HCT116 (cell line): ENCODE results near the gene TFEB. TPM values are rescaled to one million over a fixed set of nuclear protein-coding genes. Genes with fewer than 3 reads are reported as not detected.

ENCODE experiments used
- ATAC-seq: fragments of 200-7000 bp; cut with Tn5 transposase; 2 replicates; pipeline ENCODE4 v1.9.1; 2020; ENCODE audit warnings: mild to moderate bottlenecking, moderate library complexity
- BruUV-seq: library from RNA; stranded (reverse); fragments of 400-500 nt; replicated peaks from 2 replicates; lab custom pipeline; 2021; lab: Mats Ljungman, UMichigan
- CTCF ChIA-PET: fragments of 300-600 bp; sonication (Branson Sonifier 250); formaldehyde crosslinking; loops from one replicate; lab custom pipeline; 2021; ENCODE audit warnings: antibody characterized with exemption; lab: Charles Lee
- POLR2A ChIA-PET: fragments of 300-600, 350-600 bp; sonication (Branson Sonifier 250); formaldehyde crosslinking; loops from one replicate; lab custom pipeline; 2021; ENCODE audit warnings: antibody characterized with exemption; lab: Charles Lee
- RAD21 ChIA-PET, 2 experiments: fragments of 300-600 bp; sonication (Branson Sonifier 250); formaldehyde crosslinking; loops; one replicate each; lab custom pipeline; 2023; ENCODE audit warnings: low total read pairs in 2 of 2; ENCODE audit not compliant: uncharacterized antibody in 2 of 2, unreplicated experiment in 2 of 2, low non-redundant PET in 1 of 2; lab: Charles Lee
- DNase-seq: peaks from one replicate; pipeline ENCODE4 v3.0.0-alpha.2; 2010; ENCODE audit warnings: low read depth, low spot score
- H2AFZ ChIP-seq: fragments of 200-600 bp; shearing (Covaris generic), sonication (generic); 2 replicates; pipeline ENCODE4 v1.6.1; 2017; ENCODE audit warnings: low read depth, mixed run types, mixed read lengths, antibody characterized with exemption, low read length; ENCODE audit not compliant: poor library complexity, severe bottlenecking
- H3K27ac ChIP-seq: 2 replicates; pipeline ENCODE4 v1.5.1; 2012; ENCODE audit warnings: low read depth, low read length
- H3K27me3 ChIP-seq: fragments of 200-600 bp; sonication (generic); 2 replicates; pipeline ENCODE4 v1.6.1; 2016; ENCODE audit warnings: mixed run types, low read length, mixed read lengths; ENCODE audit not compliant: insufficient read depth
- H3K36me3 ChIP-seq, 2 experiments: fragments of 200-500 bp in 1 of 2; fragments of 200-600 bp in 1 of 2; sonication (Bioruptor generic) in 1 of 2; sonication (generic) in 1 of 2; 2 replicates each; pipeline versions ENCODE4 v1.5.1 to v1.6.1; 2014 to 2016; ENCODE audit warnings: low read length in 2 of 2, inconsistent platforms in 1 of 2, mixed read lengths in 1 of 2, mixed run types in 1 of 2; ENCODE audit not compliant: insufficient read depth in 2 of 2, control insufficient read depth in 1 of 2
- H3K4me1 ChIP-seq, 2 experiments: fragments of 200-600 bp in 1 of 2; sonication (generic) in 1 of 2; 2 replicates each; pipeline versions ENCODE4 v1.5.1 to v1.6.1; 2012 to 2017; ENCODE audit warnings: low read length in 2 of 2, inconsistent platforms in 1 of 2, mild to moderate bottlenecking in 1 of 2, mixed read lengths in 1 of 2, mixed run types in 1 of 2, moderate library complexity in 1 of 2; ENCODE audit not compliant: insufficient read depth in 2 of 2, control insufficient read depth in 1 of 2
- H3K4me2 ChIP-seq: fragments of 200-600 bp; sonication (generic); 2 replicates; pipeline ENCODE4 v1.6.1; 2017; ENCODE audit warnings: mixed run types, low read length, mixed read lengths
- H3K4me3 ChIP-seq, 2 experiments: fragments of 200-600 bp in 1 of 2; sonication (generic) in 1 of 2; replicated peaks in 1 of 2; 2 replicates each; pipeline ENCODE4 v1.5.1; 2011 to 2016; ENCODE audit warnings: low read length in 2 of 2, control low read depth in 1 of 2, low read depth in 1 of 2, mild to moderate bottlenecking in 1 of 2, mixed read lengths in 1 of 2, mixed run types in 1 of 2
- H3K79me2 ChIP-seq: fragments of 200-600 bp; sonication (generic); 2 replicates; pipeline ENCODE4 v1.6.1; 2017; ENCODE audit warnings: mild to moderate bottlenecking, mixed run types, low read length, moderate library complexity, mixed read lengths; ENCODE audit not compliant: insufficient read depth
- H3K9ac ChIP-seq: fragments of 200-600 bp; sonication (generic); 2 replicates; pipeline ENCODE4 v1.6.1; 2016; ENCODE audit warnings: low read length, mixed read lengths
- H3K9me2 ChIP-seq: fragments of 200-600 bp; sonication (generic), shearing (Covaris generic); 2 replicates; pipeline ENCODE4 v1.6.1; 2017; ENCODE audit warnings: mixed run types, mild to moderate bottlenecking, moderate library complexity; ENCODE audit not compliant: insufficient read depth
- H3K9me3 ChIP-seq, 2 experiments: fragments of 200-500 bp in 1 of 2; fragments of 200-600 bp in 1 of 2; sonication (Bioruptor generic) in 1 of 2; sonication (generic) in 1 of 2; 2 replicates each; pipeline ENCODE4 v1.6.1; 2014 to 2017; ENCODE audit warnings: low read length in 2 of 2, mixed read lengths in 2 of 2, inconsistent platforms in 1 of 2, low read depth in 1 of 2, mild to moderate bottlenecking in 1 of 2, mixed run types in 1 of 2, moderate library complexity in 1 of 2; ENCODE audit not compliant: control insufficient read depth in 1 of 2, insufficient read depth in 1 of 2
- H4K20me1 ChIP-seq: fragments of 200-600 bp; sonication (generic), shearing (Covaris generic); 2 replicates; pipeline ENCODE4 v1.6.1; 2017; ENCODE audit warnings: mixed run types, mild to moderate bottlenecking, moderate library complexity; ENCODE audit not compliant: insufficient read depth
- CBX3 ChIP-seq: IDR thresholded peaks from 2 replicates; pipeline ENCODE4 v1.6.1; 2012; ENCODE audit warnings: low read depth
- ELF1 ChIP-seq: IDR thresholded peaks from 2 replicates; pipeline ENCODE4 v1.6.1; 2012; ENCODE audit warnings: low read depth, borderline replicate concordance
- EZH2 ChIP-seq: fragments of 200-600 bp; sonication (generic); IDR thresholded peaks from 2 replicates; pipeline ENCODE4 v1.6.1; 2017; ENCODE audit warnings: antibody characterized with exemption, mixed run types
- JUND ChIP-seq: IDR thresholded peaks from 2 replicates; pipeline ENCODE4 v1.6.1; 2012
- RAD21 ChIP-seq: IDR thresholded peaks from 2 replicates; pipeline ENCODE4 v1.6.1; 2012; ENCODE audit warnings: low read depth, mild to moderate bottlenecking
- REST ChIP-seq: IDR thresholded peaks from 2 replicates; pipeline ENCODE4 v1.6.1; 2012; ENCODE audit warnings: low read depth
- SRF ChIP-seq: IDR thresholded peaks from 2 replicates; pipeline ENCODE4 v1.6.1; 2012; ENCODE audit warnings: low read depth
- TCF7L2 ChIP-seq: IDR thresholded peaks from 2 replicates; pipeline ENCODE4 v1.7.0; 2011; ENCODE audit warnings: borderline replicate concordance, inconsistent platforms; ENCODE audit not compliant: insufficient read depth, insufficient read length; ENCODE audit errors: extremely low read depth
- ZFX ChIP-seq: fragments of 450-650 bp; IDR thresholded peaks from 2 replicates; pipeline ENCODE4 v1.6.1; 2017
- ZNF274 ChIP-seq: fragments of 200-500 bp; sonication (Bioruptor generic); IDR thresholded peaks from 2 replicates; pipeline ENCODE4 v1.6.1; 2014; ENCODE audit warnings: mild to moderate bottlenecking, low read depth, low read length, inconsistent platforms
- intact Hi-C: fragments of 100-400 bp; cut with micrococcal nuclease; formaldehyde crosslinking; loops from 2 replicates; pipeline ENCODE4 v1.10.0; 2022
- total RNA-seq: library from RNA; stranded (reverse); gene quantifications from one replicate; pipeline ENCODE4 v1.2.1, GENCODE V29; 2021; ENCODE audit not compliant: unreplicated experiment
- TF ChIP-seq, protein P1 (sequence below), 3 experiments: fragments of 200-600 bp in 1 of 3; sonication (generic) in 1 of 3; IDR thresholded peaks in 2 of 3; conservative IDR thresholded peaks in 1 of 3; 2 replicates each; pipeline ENCODE4 v1.5.1; 2012 to 2017; ENCODE audit warnings: low read depth in 2 of 3, low read length in 2 of 3, antibody characterized with exemption in 1 of 3, borderline replicate concordance in 1 of 3, control low read depth in 1 of 3, mild to moderate bottlenecking in 1 of 3, mixed read lengths in 1 of 3, mixed run types in 1 of 3, moderate library complexity in 1 of 3; ENCODE audit not compliant: insufficient read depth in 1 of 3

TFEB gene
- total RNA-seq, 1 experiment from 2014 or later, result 4.8 TPM

DNA sequence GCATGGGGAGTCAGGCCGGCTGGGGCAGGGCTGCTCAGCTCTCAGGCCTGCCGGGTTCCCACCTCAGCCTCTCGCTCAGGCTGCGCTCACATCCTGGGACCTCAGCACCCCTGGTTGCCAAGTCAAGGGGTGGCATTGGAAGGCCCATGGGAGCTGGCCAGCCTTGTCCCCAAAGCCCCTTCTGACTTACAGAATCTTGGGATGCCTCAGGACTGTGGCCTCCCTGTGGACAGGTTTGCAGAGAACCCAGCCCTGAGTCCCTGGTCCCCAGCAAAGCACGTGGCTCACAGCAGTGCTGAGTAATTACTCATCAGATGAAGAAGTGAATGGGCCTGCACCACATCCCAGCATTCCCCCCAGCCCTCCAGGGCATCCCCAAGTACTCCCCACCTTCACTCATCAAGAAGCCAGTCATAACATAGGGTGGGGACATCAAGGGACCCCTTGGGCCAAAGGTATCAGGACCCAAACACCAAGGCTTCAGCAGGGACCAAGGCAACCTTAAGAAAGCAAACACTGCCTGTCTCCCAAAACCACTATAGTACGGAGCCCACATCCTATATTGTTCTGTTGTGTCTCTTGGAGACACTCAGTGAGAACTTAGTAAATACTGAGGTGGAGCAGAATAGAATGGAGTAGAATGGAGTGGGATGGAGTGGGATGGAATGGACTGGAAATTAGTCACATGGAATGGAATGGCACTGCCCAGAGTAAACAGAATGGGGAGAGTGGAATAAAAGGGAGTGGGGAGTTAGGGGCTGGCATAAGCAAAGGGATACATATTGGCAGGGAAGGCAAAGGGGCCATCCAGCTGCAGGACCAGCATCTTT is 8.2 kb upstream of the TFEB start:
- H3K79me2 ChIP-seq, result no peaks in the 10 kb centered on the region
- no peaks in the 10 kb centered on the region for H4K20me1 ChIP-seq
- TF ChIP-seq JUND, result no peak
- no peak for TF ChIP-seq TCF7L2
- no peak for TF ChIP-seq ELF1
- DNase-seq (no peak), ATAC-seq (no peak)
- no peak overlapping the region for H3K4me2 ChIP-seq
- no peaks in the 10 kb centered on the region for H3K9me2 ChIP-seq
- POLR2A ChIA-PET, result no interaction called here
- no peak overlapping the region for H3K9ac ChIP-seq
- RAD21 ChIA-PET, result no interaction called here
- no peaks in the 10 kb centered on the region for H3K27me3 ChIP-seq
- H2AFZ ChIP-seq, result no peak overlapping the region
- H3K9me3 ChIP-seq, result no peaks in the 10 kb centered on the region
- CTCF ChIA-PET, result no interaction called here
- BruUV-seq, result no TSS peak
- intact Hi-C loops, result no loop called here
- no peaks in the 10 kb centered on the region for H3K36me3 ChIP-seq
- no peak overlapping the region for H3K4me3 ChIP-seq
- H3K27ac ChIP-seq, result no peak overlapping the region
- peaks cover 6 to 19% of the 10 kb centered on the region in 2 experiments; a peak in 3 of 4 replicates for H3K4me1 ChIP-seq

DNA sequence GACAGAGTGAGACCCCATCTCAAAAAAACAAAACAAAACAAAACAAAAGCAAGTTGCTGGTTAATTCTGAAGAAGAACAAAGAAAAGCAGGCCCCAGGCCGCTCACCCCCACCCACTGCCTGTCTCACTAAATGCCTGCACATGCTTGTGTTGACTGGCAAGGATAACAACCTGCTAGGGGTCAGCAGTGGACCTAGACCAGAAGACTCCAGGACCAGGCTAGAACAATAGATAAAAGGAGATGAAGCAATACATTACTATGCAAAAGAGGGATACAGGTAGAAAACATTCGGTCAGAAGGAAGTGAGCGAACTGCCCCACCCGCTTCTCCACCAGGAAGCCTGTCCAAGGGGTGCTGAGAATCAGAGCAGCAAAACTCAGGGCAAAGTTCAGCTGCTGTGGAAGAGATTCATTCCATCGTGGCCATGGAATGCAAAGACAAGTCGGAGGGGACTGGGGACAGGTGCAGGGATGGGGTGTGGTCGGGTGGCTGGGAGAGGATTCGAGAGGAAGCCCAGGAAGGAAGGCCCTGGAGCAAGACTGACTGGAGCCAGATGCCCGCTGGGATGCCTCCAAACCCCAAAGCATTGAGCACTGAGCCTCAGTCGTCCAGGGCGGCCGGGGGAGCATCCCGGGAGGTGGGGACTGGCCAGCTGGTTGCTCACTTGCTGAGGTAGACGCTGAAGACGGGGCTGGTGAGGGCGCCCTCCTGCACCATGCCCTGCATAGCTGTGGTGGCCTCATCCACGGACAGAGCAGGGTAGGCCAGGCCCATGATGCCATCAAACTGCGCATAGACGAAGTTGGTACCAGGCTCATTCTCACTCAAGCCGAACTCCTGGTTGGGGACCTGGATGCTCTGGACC is 6.5 kb upstream of the TFEB start:
- ChIA-PET POLR2A (no interaction called here), RAD21 (no interaction called here), CTCF (no interaction called here)
- DNase-seq, result no peak
- intact Hi-C loops, result no loop called here
- Histone ChIP-seq H3K4me3 (no peak overlapping the region), H2AFZ (no peak overlapping the region), H3K36me3 (no peaks in the 10 kb centered on the region), H3K79me2 (no peaks in the 10 kb centered on the region), H3K27me3 (no peaks in the 10 kb centered on the region), H4K20me1 (no peaks in the 10 kb centered on the region), H3K27ac (no peak overlapping the region), H3K9ac (no peak overlapping the region), H3K9me3 (no peaks in the 10 kb centered on the region), H3K4me2 (peak overlapping the region; percentile 46), H3K9me2 (no peaks in the 10 kb centered on the region), H3K4me1 (peaks cover 6 to 19% of the 10 kb centered on the region in 2 experiments; a peak in 3 of 4 replicates)
- BruUV-seq, result no TSS peak
- peak; percentile 35 for ATAC-seq
- TF ChIP-seq ZFX, result no peak
- no peak for TF ChIP-seq TCF7L2
- TF ChIP-seq, protein P1, sequence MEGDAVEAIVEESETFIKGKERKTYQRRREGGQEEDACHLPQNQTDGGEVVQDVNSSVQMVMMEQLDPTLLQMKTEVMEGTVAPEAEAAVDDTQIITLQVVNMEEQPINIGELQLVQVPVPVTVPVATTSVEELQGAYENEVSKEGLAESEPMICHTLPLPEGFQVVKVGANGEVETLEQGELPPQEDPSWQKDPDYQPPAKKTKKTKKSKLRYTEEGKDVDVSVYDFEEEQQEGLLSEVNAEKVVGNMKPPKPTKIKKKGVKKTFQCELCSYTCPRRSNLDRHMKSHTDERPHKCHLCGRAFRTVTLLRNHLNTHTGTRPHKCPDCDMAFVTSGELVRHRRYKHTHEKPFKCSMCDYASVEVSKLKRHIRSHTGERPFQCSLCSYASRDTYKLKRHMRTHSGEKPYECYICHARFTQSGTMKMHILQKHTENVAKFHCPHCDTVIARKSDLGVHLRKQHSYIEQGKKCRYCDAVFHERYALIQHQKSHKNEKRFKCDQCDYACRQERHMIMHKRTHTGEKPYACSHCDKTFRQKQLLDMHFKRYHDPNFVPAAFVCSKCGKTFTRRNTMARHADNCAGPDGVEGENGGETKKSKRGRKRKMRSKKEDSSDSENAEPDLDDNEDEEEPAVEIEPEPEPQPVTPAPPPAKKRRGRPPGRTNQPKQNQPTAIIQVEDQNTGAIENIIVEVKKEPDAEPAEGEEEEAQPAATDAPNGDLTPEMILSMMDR (IDR thresholded peaks at IDR 0.05 in 2 of 3, conservative IDR thresholded peaks at IDR 0.05 in 1 of 3; ENCODE audit: borderline replicate concordance in 1 of 3, insufficient read depth in 1 of 3, low read depth in 2 of 3, low read length in 2 of 3), result no peak
- no peak for TF ChIP-seq SRF
- TF ChIP-seq RAD21, result no peak
- no peak for TF ChIP-seq REST
- TF ChIP-seq EZH2, result no peak
- TF ChIP-seq JUND, result no peak
- no peak for TF ChIP-seq CBX3
- no peak for TF ChIP-seq ZNF274
